OCI-LY3 (cell line): ENCODE measurements around the gene MAP2K1.

Experiments used
- EZH2phosphoT487 ChIP-seq: fragments of 200-600 bp; shearing (Covaris generic); IDR thresholded peaks from 2 replicates; pipeline ENCODE4 v1.6.1; 2018; ENCODE audit warnings: antibody characterized with exemption, mixed run types, low read depth
- TF ChIP-seq, protein P1 (sequence below): fragments of 200-600, 300-600 bp; sonication (generic); IDR thresholded peaks from 2 replicates; pipeline ENCODE4 v1.5.1; 2014; ENCODE audit warnings: antibody characterized with exemption, low read length, low read depth

GRCh38 chr15:66356359-66357236 is 30.1 kb upstream of the MAP2K1 start, which contains the start of gene TIPIN:
- TF ChIP-seq, protein P1, sequence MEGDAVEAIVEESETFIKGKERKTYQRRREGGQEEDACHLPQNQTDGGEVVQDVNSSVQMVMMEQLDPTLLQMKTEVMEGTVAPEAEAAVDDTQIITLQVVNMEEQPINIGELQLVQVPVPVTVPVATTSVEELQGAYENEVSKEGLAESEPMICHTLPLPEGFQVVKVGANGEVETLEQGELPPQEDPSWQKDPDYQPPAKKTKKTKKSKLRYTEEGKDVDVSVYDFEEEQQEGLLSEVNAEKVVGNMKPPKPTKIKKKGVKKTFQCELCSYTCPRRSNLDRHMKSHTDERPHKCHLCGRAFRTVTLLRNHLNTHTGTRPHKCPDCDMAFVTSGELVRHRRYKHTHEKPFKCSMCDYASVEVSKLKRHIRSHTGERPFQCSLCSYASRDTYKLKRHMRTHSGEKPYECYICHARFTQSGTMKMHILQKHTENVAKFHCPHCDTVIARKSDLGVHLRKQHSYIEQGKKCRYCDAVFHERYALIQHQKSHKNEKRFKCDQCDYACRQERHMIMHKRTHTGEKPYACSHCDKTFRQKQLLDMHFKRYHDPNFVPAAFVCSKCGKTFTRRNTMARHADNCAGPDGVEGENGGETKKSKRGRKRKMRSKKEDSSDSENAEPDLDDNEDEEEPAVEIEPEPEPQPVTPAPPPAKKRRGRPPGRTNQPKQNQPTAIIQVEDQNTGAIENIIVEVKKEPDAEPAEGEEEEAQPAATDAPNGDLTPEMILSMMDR, result no peak
- TF ChIP-seq EZH2phosphoT487, result no peak
